ENCODE measurements around the gene PKDREJ. TPM values are rescaled to one million over a fixed set of nuclear protein-coding genes. Genes with fewer than 3 reads are reported as not detected.

The PKDREJ gene
- total and polyA plus RNA-seq, 2 experiments from 2014 or later: not detected

DNA sequence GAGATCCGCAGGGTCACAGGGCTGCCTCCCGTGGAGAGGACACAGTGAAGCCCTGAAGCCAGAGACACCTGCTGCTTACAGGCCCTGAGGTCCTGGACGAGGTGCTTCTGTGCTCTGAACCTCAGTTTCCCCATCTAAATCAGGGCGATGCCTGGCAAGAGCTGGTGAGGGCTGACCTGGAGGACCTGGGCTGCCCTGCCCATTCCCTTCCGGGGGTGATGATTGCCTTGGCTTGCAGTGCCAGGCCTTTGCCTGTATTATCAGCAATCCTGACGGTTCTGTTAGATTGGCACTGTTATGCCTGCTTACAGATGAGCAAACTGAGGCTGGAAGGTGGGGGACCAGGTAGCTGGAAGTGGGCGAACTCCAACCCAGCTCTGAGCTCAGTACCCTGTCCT is 25.7 kb upstream of the PKDREJ start (continued):
- no peak for TF ChIP-seq STAT1 (IDR thresholded peaks at IDR 0.05; ENCODE audit: unreplicated experiment)
- TF ChIP-seq EZH2 (IDR thresholded peaks at IDR 0.05; ENCODE audit: low read depth, unreplicated experiment): no peak
- no peak for TF ChIP-seq REST (IDR thresholded peaks at IDR 0.05; ENCODE audit: unreplicated experiment)
- TF ChIP-seq, protein P1, sequence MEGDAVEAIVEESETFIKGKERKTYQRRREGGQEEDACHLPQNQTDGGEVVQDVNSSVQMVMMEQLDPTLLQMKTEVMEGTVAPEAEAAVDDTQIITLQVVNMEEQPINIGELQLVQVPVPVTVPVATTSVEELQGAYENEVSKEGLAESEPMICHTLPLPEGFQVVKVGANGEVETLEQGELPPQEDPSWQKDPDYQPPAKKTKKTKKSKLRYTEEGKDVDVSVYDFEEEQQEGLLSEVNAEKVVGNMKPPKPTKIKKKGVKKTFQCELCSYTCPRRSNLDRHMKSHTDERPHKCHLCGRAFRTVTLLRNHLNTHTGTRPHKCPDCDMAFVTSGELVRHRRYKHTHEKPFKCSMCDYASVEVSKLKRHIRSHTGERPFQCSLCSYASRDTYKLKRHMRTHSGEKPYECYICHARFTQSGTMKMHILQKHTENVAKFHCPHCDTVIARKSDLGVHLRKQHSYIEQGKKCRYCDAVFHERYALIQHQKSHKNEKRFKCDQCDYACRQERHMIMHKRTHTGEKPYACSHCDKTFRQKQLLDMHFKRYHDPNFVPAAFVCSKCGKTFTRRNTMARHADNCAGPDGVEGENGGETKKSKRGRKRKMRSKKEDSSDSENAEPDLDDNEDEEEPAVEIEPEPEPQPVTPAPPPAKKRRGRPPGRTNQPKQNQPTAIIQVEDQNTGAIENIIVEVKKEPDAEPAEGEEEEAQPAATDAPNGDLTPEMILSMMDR (conservative IDR thresholded peaks at IDR 0.05; ENCODE audit: low read depth in 2 of 2): no peak
- TF ChIP-seq, protein P2, sequence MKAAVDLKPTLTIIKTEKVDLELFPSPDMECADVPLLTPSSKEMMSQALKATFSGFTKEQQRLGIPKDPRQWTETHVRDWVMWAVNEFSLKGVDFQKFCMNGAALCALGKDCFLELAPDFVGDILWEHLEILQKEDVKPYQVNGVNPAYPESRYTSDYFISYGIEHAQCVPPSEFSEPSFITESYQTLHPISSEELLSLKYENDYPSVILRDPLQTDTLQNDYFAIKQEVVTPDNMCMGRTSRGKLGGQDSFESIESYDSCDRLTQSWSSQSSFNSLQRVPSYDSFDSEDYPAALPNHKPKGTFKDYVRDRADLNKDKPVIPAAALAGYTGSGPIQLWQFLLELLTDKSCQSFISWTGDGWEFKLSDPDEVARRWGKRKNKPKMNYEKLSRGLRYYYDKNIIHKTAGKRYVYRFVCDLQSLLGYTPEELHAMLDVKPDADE (IDR thresholded peaks at IDR 0.05): no peak
- no peak for TF ChIP-seq JUNB (IDR thresholded peaks at IDR 0.05; ENCODE audit: unreplicated experiment)
- TF ChIP-seq POLR2AphosphoS5 (IDR thresholded peaks at IDR 0.05; ENCODE audit: low read depth): no peak
- no peak for TF ChIP-seq NANOG (IDR thresholded peaks at IDR 0.05; ENCODE audit: borderline replicate concordance)

GRCh38 chr22:46287873-46288751 is 25.0 kb upstream of the PKDREJ start:
- Histone ChIP-seq H3K79me2 (replicated peaks; ENCODE audit: insufficient read depth) (no peaks in the 10 kb centered on the region), H3K4me3 (no peak overlapping the region), H3K27me3 (ENCODE audit: insufficient read depth) (no peaks in the 10 kb centered on the region), H3K4me1 (ENCODE audit: insufficient read depth) (no peaks in the 10 kb centered on the region), H3F3A (replicated peaks; ENCODE audit: low read depth) (no peaks in the 10 kb centered on the region), H3K9me2 (ENCODE audit: insufficient read depth) (no peaks in the 10 kb centered on the region), H3K4me2 (no peak overlapping the region), H2AFZ (no peak overlapping the region), H3K36me3 (ENCODE audit: insufficient read depth) (peaks cover 6% of the 10 kb centered on the region; the same call in 1 of the 2 replicates), H4K20me1 (replicated peaks; ENCODE audit: insufficient read depth) (no peaks in the 10 kb centered on the region), H3K27ac (ENCODE audit: low read depth) (no peak overlapping the region)
- H3K4me1 Mint-ChIP-seq: no peaks in the 10 kb centered on the region
- H3K27ac Mint-ChIP-seq: 0 out of 2 replicates have a peak overlapping the region, but pooled peaks have one; percentile 17
- DNase-seq (ENCODE audit: low spot score): no peak
- no peak overlapping the region for H3K4me3 Mint-ChIP-seq
- H3K9me3 Mint-ChIP-seq: no peaks in the 10 kb centered on the region; the same call in 2 of the 3 replicates
- TF ChIP-seq, protein P1 (conservative IDR thresholded peaks at IDR 0.05; ENCODE audit: low read depth in 2 of 2): no peak
- TF ChIP-seq EZH2 (IDR thresholded peaks at IDR 0.05; ENCODE audit: low read depth, unreplicated experiment): no peak
- no peak for TF ChIP-seq POLR2AphosphoS5 (IDR thresholded peaks at IDR 0.05; ENCODE audit: low read depth)
- no peak for TF ChIP-seq CREB1 (CRISPR knock-in tag; IDR thresholded peaks at IDR 0.05; ENCODE audit: low read depth)
- no peak for TF ChIP-seq EZH2phosphoT487 (IDR thresholded peaks at IDR 0.05; ENCODE audit: unreplicated experiment)
- TF ChIP-seq ZNF114 (CRISPR knock-in tag; IDR thresholded peaks at IDR 0.05): no peak
- TF ChIP-seq, protein P2 (IDR thresholded peaks at IDR 0.05): no peak
- no peak for TF ChIP-seq JUNB (IDR thresholded peaks at IDR 0.05; ENCODE audit: unreplicated experiment)
- no peak for TF ChIP-seq STAT1 (IDR thresholded peaks at IDR 0.05; ENCODE audit: unreplicated experiment)
- TF ChIP-seq ZNF331 (CRISPR knock-in tag; IDR thresholded peaks at IDR 0.05; ENCODE audit: low read depth): no peak
- ATAC-seq: no peak
- peaks cover 30% of the 10 kb centered on the region for H3K36me3 Mint-ChIP-seq (ENCODE audit: low read depth)
- peaks cover 11% of the 10 kb centered on the region for H3K27me3 Mint-ChIP-seq (ENCODE audit: insufficient read depth, low read depth, poor library complexity)

All from GM23338 (cell line).